ENCODE results near the gene BMP7. TPM values are rescaled to one million over a fixed set of nuclear protein-coding genes. Genes with fewer than 3 reads are reported as not detected.
A peak's percentile ranks its signal among the peaks of the same experiment; 100 is the strongest.

BMP7 gene
- total and polyA plus RNA-seq, 10 donors = 0.26 to 1.5 (median 0.75) TPM; not detected in 1

DNA sequence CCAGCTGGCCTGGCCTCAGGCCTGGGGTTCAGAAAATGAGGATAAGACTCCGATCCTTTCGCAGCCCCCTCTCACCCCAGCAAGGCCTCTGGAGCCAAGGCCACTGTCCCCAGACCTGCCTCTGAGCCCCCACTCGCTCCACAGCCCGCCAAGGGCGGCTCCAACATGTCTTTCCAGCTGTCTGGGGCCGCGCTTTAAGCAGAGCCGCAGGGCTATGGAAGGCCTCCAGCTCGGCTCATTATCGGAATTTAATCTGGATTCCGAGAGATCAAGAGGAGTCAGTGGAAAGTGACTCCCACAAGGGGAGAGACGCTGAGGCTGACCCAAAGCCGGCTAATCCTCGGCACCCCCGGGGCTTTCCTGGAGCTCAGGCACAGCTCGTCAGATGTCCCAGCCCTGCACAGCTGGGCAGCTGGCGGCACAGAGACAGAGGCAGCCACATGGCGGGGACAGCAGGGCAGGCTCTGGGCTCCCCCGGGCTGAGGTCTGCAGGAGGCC lies 41.8 kb downstream of the BMP7 start:
- intact Hi-C loops (cut with DNase I; ENCODE audit: low total_unique reads) = no loop called here
- H3K27ac ChIP-seq = peak overlapping the region in 5 of 8 donors; percentile 14 to 59 (median 45)
- H3K4me3 ChIP-seq = no peak overlapping the region
- TF ChIP-seq POLR2AphosphoS5 (IDR thresholded peaks at IDR 0.05) = peak in 2 of 3 donors; percentile 54 to 63
- TF ChIP-seq, protein P1, sequence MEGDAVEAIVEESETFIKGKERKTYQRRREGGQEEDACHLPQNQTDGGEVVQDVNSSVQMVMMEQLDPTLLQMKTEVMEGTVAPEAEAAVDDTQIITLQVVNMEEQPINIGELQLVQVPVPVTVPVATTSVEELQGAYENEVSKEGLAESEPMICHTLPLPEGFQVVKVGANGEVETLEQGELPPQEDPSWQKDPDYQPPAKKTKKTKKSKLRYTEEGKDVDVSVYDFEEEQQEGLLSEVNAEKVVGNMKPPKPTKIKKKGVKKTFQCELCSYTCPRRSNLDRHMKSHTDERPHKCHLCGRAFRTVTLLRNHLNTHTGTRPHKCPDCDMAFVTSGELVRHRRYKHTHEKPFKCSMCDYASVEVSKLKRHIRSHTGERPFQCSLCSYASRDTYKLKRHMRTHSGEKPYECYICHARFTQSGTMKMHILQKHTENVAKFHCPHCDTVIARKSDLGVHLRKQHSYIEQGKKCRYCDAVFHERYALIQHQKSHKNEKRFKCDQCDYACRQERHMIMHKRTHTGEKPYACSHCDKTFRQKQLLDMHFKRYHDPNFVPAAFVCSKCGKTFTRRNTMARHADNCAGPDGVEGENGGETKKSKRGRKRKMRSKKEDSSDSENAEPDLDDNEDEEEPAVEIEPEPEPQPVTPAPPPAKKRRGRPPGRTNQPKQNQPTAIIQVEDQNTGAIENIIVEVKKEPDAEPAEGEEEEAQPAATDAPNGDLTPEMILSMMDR (IDR thresholded peaks at IDR 0.05 in 8 of 11, conservative IDR thresholded peaks at IDR 0.05 in 3 of 11) = no peak
- no peak for TF ChIP-seq POLR2A (IDR thresholded peaks at IDR 0.05)
- 61 to 74% (median 65%) methylated on average over 18 to 19 of the region's 19 CpGs for WGBS, 5 donors
- peaks cover 0 to 19% (median 0%) of the 10 kb centered on the region in 7 donors for H3K27me3 ChIP-seq (replicated peaks in 1 of 7)
- no peak for DNase-seq
- no peaks in the 10 kb centered on the region for H3K36me3 ChIP-seq
- H3K4me1 ChIP-seq = peaks cover 0 to 23% (median 0%) of the 10 kb centered on the region in 6 donors
- no peaks in the 10 kb centered on the region for H3K9me3 ChIP-seq

DNA sequence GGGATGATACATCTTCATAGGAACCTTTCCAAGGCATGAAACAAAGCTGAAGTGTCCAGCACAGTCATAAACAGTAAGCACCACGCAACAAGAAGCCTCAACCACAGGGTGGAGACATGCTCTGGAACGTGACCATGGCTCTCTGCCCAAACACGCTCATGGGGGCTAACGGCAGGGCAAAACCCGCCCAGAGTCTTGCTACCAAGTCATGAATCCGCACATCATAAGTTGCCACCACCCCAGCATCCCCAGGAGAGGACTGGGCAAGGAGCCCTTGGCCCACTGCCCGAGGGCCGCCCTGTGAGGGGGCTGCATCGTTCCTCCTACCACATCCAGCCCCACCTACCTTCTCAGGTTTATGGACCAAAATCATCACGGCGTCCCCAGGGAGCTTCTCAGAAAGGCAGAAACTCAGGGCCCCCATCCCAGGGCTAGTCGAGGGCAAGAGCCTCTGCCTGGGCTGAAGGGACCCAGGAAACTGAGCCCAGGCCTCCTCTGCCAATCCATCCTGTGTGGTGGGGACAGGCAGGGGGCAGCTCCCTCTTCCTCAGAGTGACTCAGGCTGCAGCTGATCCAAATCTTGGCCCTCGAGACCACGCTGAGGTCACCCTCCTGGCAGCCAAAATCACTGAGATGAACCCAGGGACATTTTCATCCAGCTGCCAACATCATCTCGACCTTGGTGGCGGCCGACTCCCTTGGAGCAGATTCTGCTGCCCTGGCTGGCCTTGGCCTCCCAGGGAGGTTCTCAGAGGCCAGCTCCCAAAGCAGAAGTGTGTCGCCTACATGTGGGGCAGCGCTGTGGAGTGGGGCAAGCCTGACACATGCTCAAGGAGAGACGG lies 42.6 kb downstream of the BMP7 start:
- peaks cover 0 to 14% (median 0%) of the 10 kb centered on the region in 7 donors for H3K27me3 ChIP-seq (replicated peaks in 1 of 7)
- TF ChIP-seq, protein P1 (IDR thresholded peaks at IDR 0.05 in 8 of 11, conservative IDR thresholded peaks at IDR 0.05 in 3 of 11) = no peak
- TF ChIP-seq POLR2AphosphoS5 (IDR thresholded peaks at IDR 0.05) = peak; percentile 15 to 52 (median 43)
- no peak for TF ChIP-seq POLR2A (IDR thresholded peaks at IDR 0.05)
- no peaks in the 10 kb centered on the region for H3K36me3 ChIP-seq
- no peaks in the 10 kb centered on the region for H3K9me3 ChIP-seq
- no peak overlapping the region for H3K4me3 ChIP-seq
- no peak for DNase-seq
- 59 to 74% (median 68%) methylated on average over 12 to 20 of the region's 20 CpGs for WGBS, 5 donors
- peak overlapping the region in 5 of 8 donors; percentile 14 to 59 (median 45) for H3K27ac ChIP-seq
- H3K4me1 ChIP-seq = peaks cover 0 to 23% (median 0%) of the 10 kb centered on the region in 6 donors
- intact Hi-C loops (cut with DNase I; ENCODE audit: low total_unique reads) = no loop called here

DNA sequence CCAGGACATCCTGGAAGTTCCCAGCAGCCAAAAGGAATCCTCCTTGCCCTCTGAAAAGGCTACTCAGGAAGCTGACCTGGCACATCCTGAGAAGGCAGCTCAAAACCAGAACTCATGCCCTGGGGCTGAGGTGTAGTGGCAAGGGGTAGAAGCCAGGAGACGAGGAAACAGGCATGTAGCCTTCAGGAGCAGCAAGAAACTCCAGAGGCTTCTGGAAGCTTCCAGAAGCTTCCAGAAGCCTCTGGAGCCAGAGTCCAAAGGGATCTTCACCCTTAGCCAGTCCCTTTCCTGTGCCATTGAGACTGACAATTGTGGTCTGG lies 43.9 kb downstream of the BMP7 start:
- Histone ChIP-seq H3K4me3 (no peak overlapping the region), H3K9me3 (no peaks in the 10 kb centered on the region), H3K36me3 (no peaks in the 10 kb centered on the region), H3K4me1 (peaks cover 0 to 23% (median 0%) of the 10 kb centered on the region in 6 donors), H3K27ac (no peak overlapping the region), H3K27me3 (replicated peaks in 1 of 7) (peaks cover 0 to 14% (median 0%) of the 10 kb centered on the region in 7 donors)
- 50 to 78% (median 69%) methylated on average over 1 of the region's 1 CpG for WGBS, 5 donors
- TF ChIP-seq, protein P1 (IDR thresholded peaks at IDR 0.05 in 8 of 11, conservative IDR thresholded peaks at IDR 0.05 in 3 of 11) = no peak
- TF ChIP-seq POLR2AphosphoS5 (IDR thresholded peaks at IDR 0.05) (no peak), POLR2A (IDR thresholded peaks at IDR 0.05) (no peak)
- DNase-seq = no peak
- intact Hi-C loops (cut with DNase I; ENCODE audit: low total_unique reads) = no loop called here

Measured in spleen (tissue), 11 donors.